Transverse colon (tissue), 4 donors: Measurements from ENCODE around the gene ARL17A.
"Not testable (repeated sequence)": the region's sequence is repeated elsewhere in the genome, so short reads cannot be mapped to it uniquely, and the experiment has no call there.

Source experiments
- CTCF ChIP-seq, 5 experiments: fragments of 200-600 bp in 3 of 5; fragments of 450-650 bp in 2 of 5; sonication (generic) in 3 of 5; IDR thresholded peaks; 1 replicate in 2 of 5; 2 replicates in 3 of 5; pipeline ENCODE4 v1.5.1; 2016 to 2017; ENCODE audit warnings: antibody characterized with exemption in 5 of 5, inconsistent platforms in 3 of 5, mild to moderate bottlenecking in 2 of 5, moderate library complexity in 1 of 5
- POLR2A ChIP-seq: fragments of 450-650 bp; IDR thresholded peaks from one replicate; pipeline ENCODE4 v1.6.1; 2016; ENCODE audit warnings: antibody characterized with exemption, mild to moderate bottlenecking, moderate library complexity
- POLR2AphosphoS5 ChIP-seq, 3 donors: sonication (generic); formaldehyde crosslinking; IDR thresholded peaks; one replicate each; pipeline ENCODE4 v1.6.1; 2016; ENCODE audit warnings: antibody characterized with exemption in 3 of 3

DNA sequence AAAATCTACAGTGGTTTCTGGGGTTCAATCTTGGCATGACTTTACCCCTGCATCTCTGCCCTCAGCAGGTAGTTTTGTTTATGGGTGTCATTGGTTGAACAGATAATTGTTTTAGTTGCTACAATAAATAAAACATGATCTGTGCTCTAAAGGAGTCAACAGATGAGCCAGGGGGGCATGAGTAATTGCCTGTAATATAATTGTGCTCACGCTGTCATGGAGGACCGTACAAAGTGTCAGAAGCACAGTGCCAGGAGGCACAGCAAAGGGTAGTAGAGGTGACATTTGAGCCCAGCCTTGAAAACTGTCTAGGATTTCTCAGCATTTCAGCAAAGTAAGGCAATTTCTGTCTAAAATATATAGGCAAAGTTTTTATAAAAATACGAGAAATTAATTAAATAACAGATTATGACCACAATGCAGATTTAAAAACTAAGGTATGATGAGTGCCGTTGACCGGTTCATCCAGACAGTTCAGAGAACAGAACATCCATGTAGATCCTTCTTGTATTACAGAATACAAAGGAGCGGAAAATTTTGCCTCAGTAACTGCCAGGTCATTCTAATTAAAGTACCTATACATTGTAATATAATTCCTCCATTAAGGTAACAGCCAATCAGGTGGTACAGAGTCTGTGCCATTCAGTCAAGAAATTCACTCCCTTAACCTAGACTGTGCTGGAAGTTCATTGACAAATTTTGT, 79.9 kb downstream of the ARL17A start:
- TF ChIP-seq CTCF (IDR thresholded peaks at IDR 0.05); POLR2AphosphoS5 (IDR thresholded peaks at IDR 0.05); POLR2A: not testable (repeated sequence)
